Karpas-422 (cell line): Measurements from ENCODE around the gene KANSL1. TPM values are rescaled to one million over a fixed set of nuclear protein-coding genes. Genes with fewer than 3 reads are reported as not detected.

ENCODE experiments used
- DNase-seq: peaks from one replicate; pipeline ENCODE4 v3.0.0-alpha.2; 2015
- H2AFZ ChIP-seq: fragments of 200-600 bp; sonication (generic); 2 replicates; pipeline ENCODE4 v1.6.1; 2014; ENCODE audit warnings: antibody characterized with exemption, low read length, mixed read lengths
- H3K27ac ChIP-seq: fragments of 200-600 bp; sonication (generic); 2 replicates; pipeline ENCODE4 v1.5.1; 2014; ENCODE audit warnings: mild to moderate bottlenecking, low read length, moderate library complexity
- H3K27me3 ChIP-seq: fragments of 200-600 bp; sonication (generic); 2 replicates; pipeline ENCODE4 v1.6.1; 2014; ENCODE audit warnings: low read length, mixed read lengths
- H3K36me3 ChIP-seq: fragments of 200-600 bp; sonication (generic); 2 replicates; pipeline ENCODE4 v1.6.1; 2014; ENCODE audit warnings: low read length, mixed read lengths; ENCODE audit not compliant: insufficient read depth
- H3K4me1 ChIP-seq: fragments of 200-600 bp; sonication (generic); 2 replicates; pipeline ENCODE4 v1.6.1; 2014; ENCODE audit warnings: mild to moderate bottlenecking, low read length, mixed read lengths
- H3K4me2 ChIP-seq: fragments of 200-600 bp; sonication (generic); 2 replicates; pipeline ENCODE4 v1.6.1; 2014; ENCODE audit warnings: low read length, low read depth, mild to moderate bottlenecking; ENCODE audit not compliant: poor library complexity, severe bottlenecking
- H3K4me3 ChIP-seq: fragments of 200-600 bp; sonication (generic); 2 replicates; pipeline ENCODE4 v1.5.1; 2014; ENCODE audit warnings: mild to moderate bottlenecking, antibody characterized with exemption, low read length, mixed read lengths
- H3K79me2 ChIP-seq: fragments of 200-600 bp; sonication (generic); 2 replicates; pipeline ENCODE4 v1.6.1; 2014; ENCODE audit warnings: mild to moderate bottlenecking, low read length, mixed read lengths
- H3K9ac ChIP-seq: fragments of 200-600 bp; sonication (generic); 2 replicates; pipeline ENCODE4 v1.6.0; 2014; ENCODE audit warnings: low read length
- H3K9me2 ChIP-seq: fragments of 200-600 bp; sonication (generic), shearing (Covaris generic); replicated peaks from 2 replicates; pipeline ENCODE4 v1.6.0; 2014; ENCODE audit warnings: mild to moderate bottlenecking, low read length, moderate library complexity; ENCODE audit not compliant: insufficient read depth
- H3K9me3 ChIP-seq: fragments of 300-700, 200-600 bp; sonication (generic); 2 replicates; pipeline ENCODE4 v1.6.1; 2014; ENCODE audit warnings: low read length, mixed read lengths
- H4K20me1 ChIP-seq: fragments of 200-600 bp; sonication (generic); 2 replicates; pipeline ENCODE4 v1.6.1; 2014; ENCODE audit warnings: mild to moderate bottlenecking, antibody characterized with exemption, low read length, low read depth; ENCODE audit not compliant: insufficient read depth
- total RNA-seq: library from RNA; depleted of rRNA; stranded (reverse); fragments of >200 nt; shearing (Covaris generic); gene quantifications from 2 replicates; pipeline ENCODE4 v1.2.3, GENCODE V29; 2014; ENCODE audit warnings: low replicate concordance

KANSL1 gene
- total RNA-seq, 1 experiment from 2014 or later = 127 TPM

DNA sequence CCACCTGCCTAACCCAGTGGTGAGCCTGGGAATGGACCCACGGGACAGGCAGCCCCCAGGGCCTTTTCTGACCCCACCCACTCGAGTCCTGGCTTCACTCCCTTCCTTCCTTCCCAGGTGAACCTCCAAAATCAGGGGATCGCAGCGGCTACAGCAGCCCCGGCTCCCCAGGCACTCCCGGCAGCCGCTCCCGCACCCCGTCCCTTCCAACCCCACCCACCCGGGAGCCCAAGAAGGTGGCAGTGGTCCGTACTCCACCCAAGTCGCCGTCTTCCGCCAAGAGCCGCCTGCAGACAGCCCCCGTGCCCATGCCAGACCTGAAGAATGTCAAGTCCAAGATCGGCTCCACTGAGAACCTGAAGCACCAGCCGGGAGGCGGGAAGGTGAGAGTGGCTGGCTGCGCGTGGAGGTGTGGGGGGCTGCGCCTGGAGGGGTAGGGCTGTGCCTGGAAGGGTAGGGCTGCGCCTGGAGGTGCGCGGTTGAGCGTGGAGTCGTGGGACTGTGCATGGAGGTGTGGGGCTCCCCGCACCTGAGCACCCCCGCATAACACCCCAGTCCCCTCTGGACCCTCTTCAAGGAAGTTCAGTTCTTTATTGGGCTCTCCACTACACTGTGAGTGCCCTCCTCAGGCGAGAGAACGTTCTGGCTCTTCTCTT is 196.8 kb downstream of the KANSL1 start:
- no peaks in the 10 kb centered on the region for H3K9me3 ChIP-seq
- no peak overlapping the region for H2AFZ ChIP-seq
- H3K9me2 ChIP-seq = no peaks in the 10 kb centered on the region
- H3K27me3 ChIP-seq = no peaks in the 10 kb centered on the region
- no peaks in the 10 kb centered on the region for H3K36me3 ChIP-seq
- H3K79me2 ChIP-seq = no peaks in the 10 kb centered on the region
- no peak overlapping the region for H3K9ac ChIP-seq
- H4K20me1 ChIP-seq = no peaks in the 10 kb centered on the region
- DNase-seq = no peak
- peaks cover 7% of the 10 kb centered on the region for H3K4me1 ChIP-seq
- no peak overlapping the region for H3K27ac ChIP-seq
- no peak overlapping the region for H3K4me3 ChIP-seq
- no peak overlapping the region for H3K4me2 ChIP-seq

DNA sequence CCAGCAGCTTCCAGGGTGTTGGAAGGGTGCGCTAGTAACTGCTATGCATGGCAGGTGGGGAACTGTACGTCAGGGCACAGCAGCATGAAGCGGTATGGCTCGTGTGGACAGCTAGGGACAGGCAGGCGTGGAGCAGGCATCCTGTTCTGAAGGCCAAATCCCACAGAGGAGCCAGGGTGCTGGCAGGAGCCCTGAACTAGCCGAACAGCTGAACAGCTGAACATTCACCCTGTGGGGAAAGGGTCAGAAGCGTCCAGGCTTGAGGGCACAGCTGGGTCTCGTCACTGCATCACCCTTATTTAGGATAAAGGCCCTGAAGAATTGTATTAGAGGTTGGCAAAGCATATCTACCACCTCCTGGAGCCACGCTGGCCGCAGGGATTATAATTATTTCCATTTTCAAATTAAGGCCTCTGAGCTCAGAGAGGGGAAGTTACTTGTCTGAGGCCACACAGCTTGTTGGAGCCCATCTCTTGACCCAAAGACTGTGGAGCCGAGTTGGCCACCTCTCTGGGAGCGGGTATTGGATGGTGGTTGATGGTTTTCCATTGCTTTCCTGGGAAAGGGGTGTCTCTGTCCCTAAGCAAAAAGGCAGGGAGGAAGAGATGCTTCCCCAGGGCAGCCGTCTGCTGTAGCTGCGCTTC is 197.5 kb downstream of the KANSL1 start:
- no peaks in the 10 kb centered on the region for H4K20me1 ChIP-seq
- H3K9ac ChIP-seq = no peak overlapping the region
- no peaks in the 10 kb centered on the region for H3K9me3 ChIP-seq
- H3K36me3 ChIP-seq = no peaks in the 10 kb centered on the region
- H3K4me2 ChIP-seq = no peak overlapping the region
- H2AFZ ChIP-seq = no peak overlapping the region
- no peak for DNase-seq
- no peaks in the 10 kb centered on the region for H3K27me3 ChIP-seq
- H3K4me3 ChIP-seq = no peak overlapping the region
- no peaks in the 10 kb centered on the region for H3K9me2 ChIP-seq
- peaks cover 7% of the 10 kb centered on the region for H3K4me1 ChIP-seq
- no peak overlapping the region for H3K27ac ChIP-seq
- no peaks in the 10 kb centered on the region for H3K79me2 ChIP-seq

- Histone ChIP-seq H3K4me2 (no peak overlapping the region), H3K36me3 (no peaks in the 10 kb centered on the region), H3K9me3 (no peaks in the 10 kb centered on the region), H3K4me3 (no peak overlapping the region), H3K9ac (no peak overlapping the region), H3K4me1 (peaks cover 7% of the 10 kb centered on the region), H3K27me3 (no peaks in the 10 kb centered on the region), H2AFZ (no peak overlapping the region), H3K27ac (no peak overlapping the region), H4K20me1 (no peaks in the 10 kb centered on the region), H3K9me2 (no peaks in the 10 kb centered on the region), H3K79me2 (no peaks in the 10 kb centered on the region)
- no peak for DNase-seq
Observed at GRCh38 chr17:45994987-45995386, 198.2 kb downstream of the KANSL1 start.

- no peaks in the 10 kb centered on the region for H3K79me2 ChIP-seq
- H4K20me1 ChIP-seq = no peaks in the 10 kb centered on the region
- H3K9me2 ChIP-seq = no peaks in the 10 kb centered on the region
- no peaks in the 10 kb centered on the region for H3K9me3 ChIP-seq
- no peaks in the 10 kb centered on the region for H3K27me3 ChIP-seq
- H3K27ac ChIP-seq = no peak overlapping the region
- no peaks in the 10 kb centered on the region for H3K36me3 ChIP-seq
- H2AFZ ChIP-seq = no peak overlapping the region
- DNase-seq = no peak
- H3K4me1 ChIP-seq = peaks cover 7% of the 10 kb centered on the region
- no peak overlapping the region for H3K4me2 ChIP-seq
- no peak overlapping the region for H3K9ac ChIP-seq
- H3K4me3 ChIP-seq = no peak overlapping the region
Observed at GRCh38 chr17:45993962-45994627, 199.1 kb downstream of the KANSL1 start.

- H3K4me2 ChIP-seq = no peak overlapping the region
- no peak overlapping the region for H3K4me3 ChIP-seq
- H3K9me2 ChIP-seq = no peaks in the 10 kb centered on the region
- no peaks in the 10 kb centered on the region for H3K9me3 ChIP-seq
- H3K27ac ChIP-seq = no peak overlapping the region
- H4K20me1 ChIP-seq = no peaks in the 10 kb centered on the region
- no peaks in the 10 kb centered on the region for H3K79me2 ChIP-seq
- H2AFZ ChIP-seq = no peak overlapping the region
- DNase-seq = no peak
- no peak overlapping the region for H3K9ac ChIP-seq
- H3K4me1 ChIP-seq = peaks cover 7% of the 10 kb centered on the region
- no peaks in the 10 kb centered on the region for H3K36me3 ChIP-seq
- H3K27me3 ChIP-seq = no peaks in the 10 kb centered on the region
Observed at GRCh38 chr17:45992904-45993303, 200.3 kb downstream of the KANSL1 start.

- Histone ChIP-seq H3K27me3 (no peaks in the 10 kb centered on the region), H3K4me2 (no peak overlapping the region), H3K4me3 (no peak overlapping the region), H3K36me3 (no peaks in the 10 kb centered on the region), H3K9ac (no peak overlapping the region), H3K9me2 (no peaks in the 10 kb centered on the region), H4K20me1 (no peaks in the 10 kb centered on the region), H2AFZ (no peak overlapping the region), H3K4me1 (peaks cover 7% of the 10 kb centered on the region), H3K9me3 (no peaks in the 10 kb centered on the region), H3K79me2 (no peaks in the 10 kb centered on the region), H3K27ac (no peak overlapping the region)
- DNase-seq = no peak
Observed at GRCh38 chr17:45992175-45992574, 201.1 kb downstream of the KANSL1 start.

- H3K36me3 ChIP-seq = no peaks in the 10 kb centered on the region
- H3K79me2 ChIP-seq = no peaks in the 10 kb centered on the region
- H4K20me1 ChIP-seq = no peaks in the 10 kb centered on the region
- no peak overlapping the region for H3K27ac ChIP-seq
- no peak overlapping the region for H3K4me2 ChIP-seq
- H3K4me3 ChIP-seq = no peak overlapping the region
- H3K27me3 ChIP-seq = no peaks in the 10 kb centered on the region
- no peaks in the 10 kb centered on the region for H3K9me2 ChIP-seq
- no peak overlapping the region for H2AFZ ChIP-seq
- no peak overlapping the region for H3K9ac ChIP-seq
- H3K4me1 ChIP-seq = peaks cover 7% of the 10 kb centered on the region
- H3K9me3 ChIP-seq = no peaks in the 10 kb centered on the region
- no peak for DNase-seq
Observed at GRCh38 chr17:45991341-45991740, 201.9 kb downstream of the KANSL1 start.

GRCh38 chr17:45990886-45991285 is 202.3 kb downstream of the KANSL1 start:
- no peaks in the 10 kb centered on the region for H3K9me2 ChIP-seq
- no peaks in the 10 kb centered on the region for H3K27me3 ChIP-seq
- no peaks in the 10 kb centered on the region for H3K9me3 ChIP-seq
- H3K27ac ChIP-seq = no peak overlapping the region
- peaks cover 5% of the 10 kb centered on the region for H3K4me1 ChIP-seq
- H4K20me1 ChIP-seq = no peaks in the 10 kb centered on the region
- no peak overlapping the region for H3K4me3 ChIP-seq
- H3K36me3 ChIP-seq = no peaks in the 10 kb centered on the region
- no peaks in the 10 kb centered on the region for H3K79me2 ChIP-seq
- H3K9ac ChIP-seq = no peak overlapping the region
- no peak overlapping the region for H2AFZ ChIP-seq
- no peak overlapping the region for H3K4me2 ChIP-seq
- DNase-seq = peak; percentile 52
